ENCODE measurements around the gene GFPT2. TPM values are rescaled to one million over a fixed set of nuclear protein-coding genes. Genes with fewer than 3 reads are reported as not detected.

GFPT2 gene
- total and polyA plus RNA-seq, 2 of the 8 experiments (the other 6 are each of a cell fraction or from before 2014, with no cell fraction given), result 83.7 to 143 TPM

- no peak overlapping the region for H3K18ac ChIP-seq (ENCODE audit: extremely low read depth, low read length)
- no peak overlapping the region for H2BK120ac ChIP-seq (replicated peaks; ENCODE audit: low read depth, low read length)
- no peak for DNase-seq (ENCODE audit: low read depth in 1 of 2, low spot score in 2 of 2)
- no peak overlapping the region for H2AFZ ChIP-seq (ENCODE audit: low read length)
- H3K23me2 ChIP-seq (ENCODE audit: low read depth, low read length), result no peaks in the 10 kb centered on the region
- no peak overlapping the region for H3K56ac ChIP-seq (replicated peaks; ENCODE audit: insufficient read length, low read depth, low read length)
- no peak overlapping the region for H3K23ac ChIP-seq (ENCODE audit: insufficient read length)
- peaks cover 0 to 33% of the 10 kb centered on the region in 2 experiments; a peak in 2 of 4 replicates for H3K79me2 ChIP-seq (ENCODE audit: control insufficient read depth in 1 of 2, insufficient read depth in 2 of 2, low read length in 2 of 2)
- 0 out of 2 replicates have a peak overlapping the region, but pooled peaks have one; percentile 3 for H4K8ac ChIP-seq (ENCODE audit: extremely low read depth, insufficient read depth, low read length)
- no peak overlapping the region for H3K9ac ChIP-seq (replicated peaks in 1 of 4; ENCODE audit: extremely low read depth in 1 of 4, low read depth in 3 of 4, low read length in 3 of 4)
- no peak overlapping the region for H3K4ac ChIP-seq (replicated peaks; ENCODE audit: insufficient read length, low read depth, low read length)
- peaks cover 14% of the 10 kb centered on the region for H3K79me1 ChIP-seq (ENCODE audit: low read depth, low read length)
- no peak overlapping the region for H2BK15ac ChIP-seq (ENCODE audit: low read length)
- peaks cover 0 to 21% (median 6%) of the 10 kb centered on the region in 4 experiments; a peak in 5 of 8 replicates for H3K36me3 ChIP-seq (ENCODE audit: control insufficient read depth in 2 of 4, insufficient read depth in 4 of 4, low read length in 3 of 4)
- ChIA-PET CTCF (ENCODE audit: partially characterized antibody) (interaction anchor here (0.6 to 3.0 kb wide), 8 partner anchors 11 to 202 kb away, joined by 3 to 11 read pairs (median 4); no protein-coding TSS in a partner anchor), POLR2A (ENCODE audit: partially characterized antibody) (no interaction called here)
- H4K20me1 ChIP-seq (replicated peaks in 1 of 2; ENCODE audit: control insufficient read depth in 1 of 2, insufficient read depth in 2 of 2, low read length in 2 of 2), result peaks cover 4 to 9% of the 10 kb centered on the region in 2 experiments
- H3K27ac ChIP-seq (ENCODE audit: low read depth, low read length), result no peak overlapping the region
- H3K4me1 ChIP-seq (replicated peaks in 1 of 4; ENCODE audit: control insufficient read depth in 3 of 4, insufficient read depth in 4 of 4, low read length in 3 of 4), result no peaks in the 10 kb centered on the region
- no peak overlapping the region for H2BK12ac ChIP-seq (ENCODE audit: low read depth, low read length)
- TF ChIP-seq PHF8 (conservative IDR thresholded peaks at IDR 0.05; ENCODE audit: low read depth, low read length) (no peak), SIN3A (conservative IDR thresholded peaks at IDR 0.05 in 1 of 2, IDR thresholded peaks at IDR 0.05 in 1 of 2; ENCODE audit: low read depth in 1 of 2, low read length in 2 of 2) (no peak), TBP (IDR thresholded peaks at IDR 0.05; ENCODE audit: low read depth, low read length) (no peak), SIRT6 (IDR thresholded peaks at IDR 0.05; ENCODE audit: low read length) (no peak), KDM5A (IDR thresholded peaks at IDR 0.05; ENCODE audit: low read length) (no peak), E2F6 (IDR thresholded peaks at IDR 0.05) (no peak), FOSL1 (IDR thresholded peaks at IDR 0.05; ENCODE audit: insufficient read depth, low read depth, low read length) (no peak), NRF1 (IDR thresholded peaks at IDR 0.05; ENCODE audit: low read depth, low read length) (no peak), JUND (IDR thresholded peaks at IDR 0.05; ENCODE audit: low read length) (no peak), KDM1A (IDR thresholded peaks at IDR 0.05; ENCODE audit: borderline replicate concordance, low read length) (no peak), TAF1 (IDR thresholded peaks at IDR 0.05; ENCODE audit: low read depth, low read length) (no peak), ZNF274 (IDR thresholded peaks at IDR 0.05; ENCODE audit: borderline replicate concordance, extremely low read depth, low read length) (no peak), SP4 (IDR thresholded peaks at IDR 0.05; ENCODE audit: low read length) (no peak), SIX5 (IDR thresholded peaks at IDR 0.05; ENCODE audit: low read depth, low read length) (no peak), SP2 (IDR thresholded peaks at IDR 0.05; ENCODE audit: low read length) (no peak)
- H2BK5ac ChIP-seq (ENCODE audit: low read depth, low read length), result no peak overlapping the region
- no peaks in the 10 kb centered on the region for H3K27me3 ChIP-seq (replicated peaks in 1 of 4; ENCODE audit: control insufficient read depth in 3 of 4, extremely low read depth in 1 of 4, insufficient read depth in 3 of 4, low read length in 3 of 4)
- H4K91ac ChIP-seq (replicated peaks; ENCODE audit: insufficient read length, low read length), result no peak overlapping the region
- H2AK5ac ChIP-seq (ENCODE audit: low read depth, low read length), result no peak overlapping the region
- no peak overlapping the region for H3K4me3 ChIP-seq (ENCODE audit: extremely low read depth in 1 of 4, insufficient read depth in 2 of 4, low read depth in 3 of 4, low read length in 4 of 4)
- 92% methylated on average over 10 of the region's 10 CpGs; no CpG with 5 or more reads in 1 of the 2 experiments for WGBS, 2 experiments (ENCODE audit: extremely low coverage in 1 of 2, insufficient coverage in 1 of 2, insufficient read length in 1 of 2, insufficient replicate concordance in 2 of 2, low coverage in 1 of 2, low lambda C conversion rate in 2 of 2, missing lambda C conversion rate in 1 of 2)
- no peak overlapping the region for H3K4me2 ChIP-seq (ENCODE audit: insufficient read depth in 1 of 2, low read depth in 2 of 2, low read length in 2 of 2)
- no peak for FAIRE-seq
- no peak overlapping the region for H2BK20ac ChIP-seq (ENCODE audit: low read length)
- no peak overlapping the region for H4K5ac ChIP-seq (ENCODE audit: insufficient read length, low read depth, low read length)
- H3K9me3 ChIP-seq (ENCODE audit: insufficient read depth in 2 of 2, low read depth in 1 of 2, low read length in 1 of 2), result no peaks in the 10 kb centered on the region
- no peak overlapping the region for H3K14ac ChIP-seq (ENCODE audit: insufficient read length)
Measured at GRCh38 chr5:180281706-180282105, 71.4 kb downstream of the GFPT2 start.

Measured in H1 (cell line).